Fibroblast of lung (primary cell): ENCODE measurements around the gene TMEM8B. TPM values are rescaled to one million over a fixed set of nuclear protein-coding genes. Genes with fewer than 3 reads are reported as not detected.

ENCODE experiments used
- DNase-seq, 2 donors: peaks; one replicate each; pipeline versions ENCODE4 v3.0.0 to v3.0.0-alpha.2; 2010; ENCODE audit warnings: low read depth in 2 of 2
- H2AFZ ChIP-seq: 2 replicates; pipeline ENCODE4 v1.5.1; 2012; ENCODE audit warnings: low read length, control low read depth, inconsistent platforms
- H3K27ac ChIP-seq: 2 replicates; pipeline ENCODE4 v1.5.1; 2011; ENCODE audit warnings: low read length, control low read depth; ENCODE audit not compliant: insufficient read depth
- H3K27me3 ChIP-seq: 2 replicates; pipeline ENCODE4 v1.5.1; 2011; ENCODE audit warnings: mild to moderate bottlenecking, low read length; ENCODE audit not compliant: control insufficient read depth, insufficient read depth
- H3K36me3 ChIP-seq: 2 replicates; pipeline ENCODE4 v1.5.1; 2011; ENCODE audit warnings: low read length; ENCODE audit not compliant: control insufficient read depth, insufficient read depth
- H3K4me1 ChIP-seq: 2 replicates; pipeline ENCODE4 v1.5.1; 2011; ENCODE audit warnings: low read length; ENCODE audit not compliant: control insufficient read depth, insufficient read depth; ENCODE audit errors: extremely low read depth
- H3K4me2 ChIP-seq: 2 replicates; pipeline ENCODE4 v1.5.1; 2011; ENCODE audit warnings: low read length, control low read depth; ENCODE audit not compliant: insufficient read depth; ENCODE audit errors: extremely low read depth
- H3K4me3 ChIP-seq, 4 experiments: fragments of 200-600 bp in 1 of 4; sonication (generic) in 1 of 4; replicated peaks in 1 of 4; 2 replicates each; pipeline ENCODE4 v1.5.1; 2011 to 2016; ENCODE audit warnings: low read length in 4 of 4, low read depth in 3 of 4, mild to moderate bottlenecking in 3 of 4, control low read depth in 2 of 4, inconsistent platforms in 1 of 4, mixed read lengths in 1 of 4; ENCODE audit not compliant: insufficient read depth in 1 of 4; ENCODE audit errors: control extremely low read depth in 1 of 4
- H3K79me2 ChIP-seq: 2 replicates; pipeline ENCODE4 v1.5.1; 2012; ENCODE audit warnings: mild to moderate bottlenecking, low read length, inconsistent platforms; ENCODE audit not compliant: control insufficient read depth, insufficient read depth
- H3K9ac ChIP-seq: 2 replicates; pipeline ENCODE4 v1.5.1; 2011; ENCODE audit warnings: mild to moderate bottlenecking, low read length, control low read depth; ENCODE audit not compliant: insufficient read depth
- H3K9me3 ChIP-seq: 2 replicates; pipeline ENCODE4 v1.5.1; 2012; ENCODE audit warnings: low read depth, low read length; ENCODE audit not compliant: control insufficient read depth, insufficient read depth
- H4K20me1 ChIP-seq: 2 replicates; pipeline ENCODE4 v1.5.1; 2011; ENCODE audit warnings: low read length; ENCODE audit not compliant: control insufficient read depth, insufficient read depth; ENCODE audit errors: extremely low read depth
- CTCF ChIP-seq, 2 donors: IDR thresholded peaks in 1 of 2; conservative IDR thresholded peaks in 1 of 2; 1 replicate in 1 of 2; 2 replicates in 1 of 2; pipeline ENCODE4 v1.5.1; 2011 to 2012; ENCODE audit warnings: low read length in 2 of 2, control low read depth in 1 of 2, inconsistent platforms in 1 of 2, low read depth in 1 of 2, mild to moderate bottlenecking in 1 of 2
- EZH2 ChIP-seq: IDR thresholded peaks from 2 replicates; pipeline ENCODE4 v1.5.1; 2012; ENCODE audit warnings: low read length, control low read depth, mild to moderate bottlenecking; ENCODE audit errors: missing control alignments
- polyA plus RNA-seq, 2 donors: library from polyadenylated mRNA; depleted of rRNA in 1 of 2; stranded (reverse) in 1 of 2; unstranded in 1 of 2; fragments of >200 nt; gene quantifications; 2 replicates each; pipeline ENCODE4 v1.2.1, GENCODE V29; 2011 to 2012; ENCODE audit warnings: missing spikeins in 1 of 2
- total RNA-seq: library from RNA; depleted of rRNA; stranded (reverse); fragments of >200 nt; gene quantifications from 2 replicates; pipeline ENCODE4 v1.2.1, GENCODE V29; 2014

The TMEM8B gene
- total and polyA plus RNA-seq, 2 donors (not counting 1 experiment from before 2014, with no cell fraction given) = 2.7 to 3.0 TPM

GRCh38 chr9:35906923-35907699 is 78.1 kb downstream of the TMEM8B start:
- Histone ChIP-seq H2AFZ (peak overlapping the region; percentile 4), H3K36me3 (no peaks in the 10 kb centered on the region), H3K4me3 (peak overlapping the region in 3 of 4 experiments; percentile 9 to 32 (median 16)), H3K9me3 (no peaks in the 10 kb centered on the region), H4K20me1 (no peaks in the 10 kb centered on the region), H3K27me3 (no peaks in the 10 kb centered on the region), H3K27ac (peak overlapping the region; percentile 95), H3K4me2 (peak overlapping the region; percentile 90), H3K79me2 (no peaks in the 10 kb centered on the region), H3K4me1 (peaks cover 45% of the 10 kb centered on the region), H3K9ac (peak overlapping the region; percentile 54)
- TF ChIP-seq EZH2 (no peak), CTCF (conservative IDR thresholded peaks at IDR 0.05 in 1 of 2, IDR thresholded peaks at IDR 0.05 in 1 of 2; ENCODE audit: low read depth in 1 of 2, low read length in 2 of 2) (no peak)
- DNase-seq = peak; percentile 88 to 95

- Histone ChIP-seq H3K36me3 (no peaks in the 10 kb centered on the region), H3K27me3 (no peaks in the 10 kb centered on the region), H2AFZ (peak overlapping the region; percentile 49), H3K9ac (peak overlapping the region; percentile 54), H3K4me1 (peaks cover 45% of the 10 kb centered on the region), H4K20me1 (no peaks in the 10 kb centered on the region), H3K79me2 (no peaks in the 10 kb centered on the region), H3K4me2 (peak overlapping the region; percentile 90), H3K4me3 (peak overlapping the region in 3 of 4 experiments; percentile 9 to 32 (median 16)), H3K9me3 (no peaks in the 10 kb centered on the region), H3K27ac (peak overlapping the region; percentile 95)
- peak; percentile 94 to 96 for DNase-seq
- TF ChIP-seq EZH2 (no peak), CTCF (conservative IDR thresholded peaks at IDR 0.05 in 1 of 2, IDR thresholded peaks at IDR 0.05 in 1 of 2; ENCODE audit: low read depth in 1 of 2, low read length in 2 of 2) (no peak)
These were observed 78.9 kb downstream of the TMEM8B start for GRCh38 chr9:35907711-35908503.

DNA sequence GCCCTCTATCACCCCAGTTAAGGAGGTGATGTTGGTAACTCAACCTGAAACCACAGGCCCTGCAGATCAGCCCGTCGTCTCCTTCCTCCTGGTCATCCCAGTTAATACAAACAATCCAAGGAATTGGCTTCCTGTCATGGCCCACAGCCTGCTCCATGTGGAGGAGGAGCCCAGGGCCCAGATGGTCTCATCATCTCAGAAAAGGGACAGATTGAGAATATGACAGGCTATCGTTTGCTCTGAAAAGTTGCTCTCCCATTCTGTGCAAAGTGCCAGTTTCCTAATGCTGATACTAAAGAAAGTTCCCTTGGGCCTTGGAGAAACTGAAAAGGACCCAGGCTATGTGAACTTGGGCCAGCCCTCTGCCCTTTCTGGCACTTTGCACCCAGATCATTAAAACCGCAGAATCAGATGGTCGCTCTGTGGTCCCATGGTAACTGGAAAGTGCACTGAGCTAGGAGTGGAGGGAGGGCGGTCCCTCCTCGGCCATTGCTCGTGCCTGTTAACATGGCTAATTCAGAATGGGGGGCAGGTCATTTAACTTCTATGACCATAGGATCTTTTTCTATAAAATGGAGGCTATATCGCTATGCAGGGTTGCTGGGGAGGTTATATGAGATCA is 79.6 kb downstream of the TMEM8B start:
- no peaks in the 10 kb centered on the region for H3K36me3 ChIP-seq
- peak overlapping the region; percentile 49 for H2AFZ ChIP-seq
- no peak overlapping the region for H3K9ac ChIP-seq
- H3K27ac ChIP-seq = peak overlapping the region; percentile 95
- H3K27me3 ChIP-seq = no peaks in the 10 kb centered on the region
- H3K4me2 ChIP-seq = peak overlapping the region; percentile 90
- no peaks in the 10 kb centered on the region for H3K9me3 ChIP-seq
- H3K4me1 ChIP-seq = peaks cover 45% of the 10 kb centered on the region
- TF ChIP-seq CTCF (conservative IDR thresholded peaks at IDR 0.05 in 1 of 2, IDR thresholded peaks at IDR 0.05 in 1 of 2; ENCODE audit: low read depth in 1 of 2, low read length in 2 of 2) = no peak
- TF ChIP-seq EZH2 = no peak
- no peak for DNase-seq
- H4K20me1 ChIP-seq = no peaks in the 10 kb centered on the region
- H3K79me2 ChIP-seq = no peaks in the 10 kb centered on the region
- H3K4me3 ChIP-seq = peak overlapping the region in 1 of 4 experiments; percentile 32
